HepG2 (cell line): ENCODE results near the gene AURKA. TPM values are rescaled to one million over a fixed set of nuclear protein-coding genes. Genes with fewer than 3 reads are reported as not detected.

Experiments used
- FOXO1 ChIP-seq: sonication (generic); formaldehyde crosslinking; IDR thresholded peaks from 2 replicates; pipeline ENCODE4 v1.4.0; 2020; ENCODE audit warnings: missing genetic modification reagents
- MEIS1 ChIP-seq: sonication (generic); formaldehyde crosslinking; IDR thresholded peaks from 2 replicates; pipeline ENCODE4 v1.9.0; 2021; ENCODE audit warnings: mild to moderate bottlenecking, missing genetic modification reagents, moderate library complexity, borderline replicate concordance
- MYC ChIP-seq: sonication (generic); formaldehyde crosslinking; IDR thresholded peaks from 2 replicates; pipeline ENCODE4 v1.9.0; 2021; ENCODE audit warnings: missing genetic modification reagents, borderline replicate concordance
- SPEN ChIP-seq: sonication (generic); formaldehyde crosslinking; IDR thresholded peaks from 2 replicates; pipeline ENCODE4 v1.5.1; 2020; ENCODE audit warnings: low read depth, mild to moderate bottlenecking, missing genetic modification reagents
- ZC3H4 ChIP-seq: sonication (generic); formaldehyde crosslinking; IDR thresholded peaks from 2 replicates; pipeline ENCODE4 v1.4.0; 2020; ENCODE audit warnings: missing genetic modification reagents, borderline replicate concordance
- ZNF350 ChIP-seq: sonication (generic); formaldehyde crosslinking; IDR thresholded peaks from 2 replicates; pipeline ENCODE4 v1.4.0; 2020; ENCODE audit warnings: mild to moderate bottlenecking, low read depth, missing genetic modification reagents, borderline replicate concordance
- ZNF746 ChIP-seq: sonication (generic); formaldehyde crosslinking; IDR thresholded peaks from 2 replicates; pipeline ENCODE4 v1.8.0; 2022; ENCODE audit warnings: mild to moderate bottlenecking, missing genetic modification reagents
- polyA plus RNA-seq, 8 experiments: library from polyadenylated mRNA; depleted of rRNA in 3 of 8; stranded (reverse) in 7 of 8; unstranded in 1 of 8; fragments of >200 nt; fragmentation: Illumina TruSeq in 4 of 8; extraction: Trizol in 4 of 8; gene quantifications; 2 replicates each; pipeline versions ENCODE4 v1.2.1 to v1.2.3, GENCODE V29; 2011 to 2016; ENCODE audit warnings: low read depth in 4 of 8, missing spikeins in 1 of 8, mixed read lengths in 1 of 8; ENCODE audit not compliant: insufficient read depth in 1 of 8
- total RNA-seq, 5 experiments: library from RNA; depleted of rRNA; stranded (reverse); fragments of >200 nt; fragmentation: Illumina TruSeq; extraction: Trizol; gene quantifications; 2 replicates each; pipeline ENCODE4 v1.2.3, GENCODE V29; 2016; ENCODE audit warnings: low read depth in 1 of 5
- TF ChIP-seq, protein P1 (sequence below): sonication (generic); formaldehyde crosslinking; IDR thresholded peaks from 2 replicates; pipeline ENCODE4 v1.5.0; 2020; ENCODE audit warnings: missing genetic modification reagents
- TF ChIP-seq, protein P2 (sequence below): IDR thresholded peaks from 2 replicates; pipeline ENCODE4 v1.6.1; 2016; ENCODE audit warnings: control low read depth
- TF ChIP-seq, protein P3 (sequence below): sonication (generic); formaldehyde crosslinking; IDR thresholded peaks from 2 replicates; pipeline ENCODE4 v1.9.0; 2021; ENCODE audit warnings: missing genetic modification reagents, borderline replicate concordance
- TF ChIP-seq, protein P4 (sequence below): sonication (generic); formaldehyde crosslinking; IDR thresholded peaks from 2 replicates; pipeline ENCODE4 v1.4.0; 2020; ENCODE audit warnings: missing genetic modification reagents; ENCODE audit errors: not compliant biosample characterization
- TF ChIP-seq, protein P5 (sequence below), 2 experiments: sonication (generic) in 1 of 2; formaldehyde crosslinking in 1 of 2; IDR thresholded peaks; 2 replicates each; pipeline versions ENCODE4 v1.5.1 to v1.6.1; 2011 to 2020; ENCODE audit warnings: borderline replicate concordance in 1 of 2, low read depth in 1 of 2, low read length in 1 of 2, mild to moderate bottlenecking in 1 of 2, missing genetic modification reagents in 1 of 2, moderate library complexity in 1 of 2
- TF ChIP-seq, protein P6 (sequence below): sonication (generic); formaldehyde crosslinking; IDR thresholded peaks from 2 replicates; pipeline ENCODE4 v1.8.0; 2022; ENCODE audit warnings: missing genetic modification reagents, low read depth, mild to moderate bottlenecking, borderline replicate concordance
- TF ChIP-seq, protein P7 (sequence below): sonication (generic); formaldehyde crosslinking; IDR thresholded peaks from 2 replicates; pipeline ENCODE4 v1.4.0; 2020; ENCODE audit warnings: mild to moderate bottlenecking, missing genetic modification reagents
- TF ChIP-seq, protein P8 (sequence below): sonication (generic); formaldehyde crosslinking; IDR thresholded peaks from 2 replicates; pipeline ENCODE4 v1.4.0; 2020; ENCODE audit warnings: missing genetic modification reagents, borderline replicate concordance

AURKA gene
- total and polyA plus RNA-seq, 2 of the 13 experiments (the other 11 are each of a cell fraction or from before 2014, with no cell fraction given): 96.4 to 224 TPM

DNA sequence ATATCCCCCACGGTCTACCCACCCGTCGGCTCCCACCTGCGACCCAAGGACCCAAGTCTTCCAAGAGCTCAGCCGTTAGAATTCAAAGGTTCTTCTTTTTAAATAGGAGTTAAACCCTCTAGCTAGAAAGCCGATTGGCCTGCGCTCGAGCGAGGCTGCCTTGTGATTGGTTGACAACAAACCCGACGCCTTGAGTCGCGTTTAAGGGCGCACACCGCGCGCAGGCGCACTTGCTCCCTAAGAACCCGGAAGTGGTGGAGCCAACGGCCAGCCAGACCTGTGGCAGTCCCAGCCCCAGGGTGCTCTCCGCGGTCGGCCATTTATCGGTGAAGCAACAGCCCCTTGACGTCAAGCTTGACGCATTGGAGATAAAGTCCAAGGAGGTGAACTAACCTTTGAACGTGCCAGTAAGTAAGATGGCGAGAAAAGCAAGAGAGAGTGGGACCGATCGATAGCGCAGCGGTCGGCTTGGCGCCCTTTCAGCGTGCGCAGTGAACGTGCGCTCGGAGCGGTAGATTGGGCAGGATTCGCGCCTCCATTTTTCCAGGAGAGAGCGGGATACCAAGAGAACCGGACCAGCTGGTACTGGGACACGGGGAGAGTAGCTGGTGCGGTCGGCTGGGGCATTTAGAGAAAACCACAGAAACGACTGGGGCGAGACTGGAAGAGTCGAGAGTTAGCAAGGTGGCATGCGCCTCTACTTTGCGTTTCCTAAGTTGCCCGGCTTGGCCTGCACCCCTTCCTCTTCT, at the start of gene AURKA, which contains the start of gene CSTF1 (continued):
- TF ChIP-seq, protein P1, sequence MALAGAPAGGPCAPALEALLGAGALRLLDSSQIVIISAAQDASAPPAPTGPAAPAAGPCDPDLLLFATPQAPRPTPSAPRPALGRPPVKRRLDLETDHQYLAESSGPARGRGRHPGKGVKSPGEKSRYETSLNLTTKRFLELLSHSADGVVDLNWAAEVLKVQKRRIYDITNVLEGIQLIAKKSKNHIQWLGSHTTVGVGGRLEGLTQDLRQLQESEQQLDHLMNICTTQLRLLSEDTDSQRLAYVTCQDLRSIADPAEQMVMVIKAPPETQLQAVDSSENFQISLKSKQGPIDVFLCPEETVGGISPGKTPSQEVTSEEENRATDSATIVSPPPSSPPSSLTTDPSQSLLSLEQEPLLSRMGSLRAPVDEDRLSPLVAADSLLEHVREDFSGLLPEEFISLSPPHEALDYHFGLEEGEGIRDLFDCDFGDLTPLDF (CRISPR knock-in tag): peak; percentile 99
- TF ChIP-seq, protein P2, sequence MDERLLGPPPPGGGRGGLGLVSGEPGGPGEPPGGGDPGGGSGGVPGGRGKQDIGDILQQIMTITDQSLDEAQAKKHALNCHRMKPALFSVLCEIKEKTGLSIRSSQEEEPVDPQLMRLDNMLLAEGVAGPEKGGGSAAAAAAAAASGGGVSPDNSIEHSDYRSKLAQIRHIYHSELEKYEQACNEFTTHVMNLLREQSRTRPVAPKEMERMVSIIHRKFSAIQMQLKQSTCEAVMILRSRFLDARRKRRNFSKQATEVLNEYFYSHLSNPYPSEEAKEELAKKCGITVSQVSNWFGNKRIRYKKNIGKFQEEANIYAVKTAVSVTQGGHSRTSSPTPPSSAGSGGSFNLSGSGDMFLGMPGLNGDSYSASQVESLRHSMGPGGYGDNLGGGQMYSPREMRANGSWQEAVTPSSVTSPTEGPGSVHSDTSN (CRISPR knock-in tag): peak; percentile 36; the same call in 1 of the 2 replicates
- TF ChIP-seq, protein P3, sequence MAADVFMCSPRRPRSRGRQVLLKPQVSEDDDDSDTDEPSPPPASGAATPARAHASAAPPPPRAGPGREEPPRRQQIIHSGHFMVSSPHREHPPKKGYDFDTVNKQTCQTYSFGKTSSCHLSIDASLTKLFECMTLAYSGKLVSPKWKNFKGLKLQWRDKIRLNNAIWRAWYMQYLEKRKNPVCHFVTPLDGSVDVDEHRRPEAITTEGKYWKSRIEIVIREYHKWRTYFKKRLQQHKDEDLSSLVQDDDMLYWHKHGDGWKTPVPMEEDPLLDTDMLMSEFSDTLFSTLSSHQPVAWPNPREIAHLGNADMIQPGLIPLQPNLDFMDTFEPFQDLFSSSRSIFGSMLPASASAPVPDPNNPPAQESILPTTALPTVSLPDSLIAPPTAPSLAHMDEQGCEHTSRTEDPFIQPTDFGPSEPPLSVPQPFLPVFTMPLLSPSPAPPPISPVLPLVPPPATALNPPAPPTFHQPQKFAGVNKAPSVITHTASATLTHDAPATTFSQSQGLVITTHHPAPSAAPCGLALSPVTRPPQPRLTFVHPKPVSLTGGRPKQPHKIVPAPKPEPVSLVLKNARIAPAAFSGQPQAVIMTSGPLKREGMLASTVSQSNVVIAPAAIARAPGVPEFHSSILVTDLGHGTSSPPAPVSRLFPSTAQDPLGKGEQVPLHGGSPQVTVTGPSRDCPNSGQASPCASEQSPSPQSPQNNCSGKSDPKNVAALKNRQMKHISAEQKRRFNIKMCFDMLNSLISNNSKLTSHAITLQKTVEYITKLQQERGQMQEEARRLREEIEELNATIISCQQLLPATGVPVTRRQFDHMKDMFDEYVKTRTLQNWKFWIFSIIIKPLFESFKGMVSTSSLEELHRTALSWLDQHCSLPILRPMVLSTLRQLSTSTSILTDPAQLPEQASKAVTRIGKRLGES: peak; percentile 77; the same call in 1 of the 2 replicates
- peak; percentile 99 for TF ChIP-seq SPEN (CRISPR knock-in tag)
- TF ChIP-seq ZNF350: peak; percentile 100
- TF ChIP-seq MEIS1 (CRISPR knock-in tag): peak; percentile 78
- TF ChIP-seq, protein P4, sequence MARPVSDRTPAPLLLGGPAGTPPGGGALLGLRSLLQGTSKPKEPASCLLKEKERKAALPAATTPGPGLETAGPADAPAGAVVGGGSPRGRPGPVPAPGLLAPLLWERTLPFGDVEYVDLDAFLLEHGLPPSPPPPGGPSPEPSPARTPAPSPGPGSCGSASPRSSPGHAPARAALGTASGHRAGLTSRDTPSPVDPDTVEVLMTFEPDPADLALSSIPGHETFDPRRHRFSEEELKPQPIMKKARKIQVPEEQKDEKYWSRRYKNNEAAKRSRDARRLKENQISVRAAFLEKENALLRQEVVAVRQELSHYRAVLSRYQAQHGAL (CRISPR knock-in tag): peak; percentile 91
- peak; percentile 96 for TF ChIP-seq FOXO1 (CRISPR knock-in tag)
- TF ChIP-seq, protein P5, sequence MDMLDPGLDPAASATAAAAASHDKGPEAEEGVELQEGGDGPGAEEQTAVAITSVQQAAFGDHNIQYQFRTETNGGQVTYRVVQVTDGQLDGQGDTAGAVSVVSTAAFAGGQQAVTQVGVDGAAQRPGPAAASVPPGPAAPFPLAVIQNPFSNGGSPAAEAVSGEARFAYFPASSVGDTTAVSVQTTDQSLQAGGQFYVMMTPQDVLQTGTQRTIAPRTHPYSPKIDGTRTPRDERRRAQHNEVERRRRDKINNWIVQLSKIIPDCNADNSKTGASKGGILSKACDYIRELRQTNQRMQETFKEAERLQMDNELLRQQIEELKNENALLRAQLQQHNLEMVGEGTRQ (IDR thresholded peaks at IDR 0.05; ENCODE audit: low read depth, low read length): no peak
- TF ChIP-seq, protein P5 (CRISPR knock-in tag; IDR thresholded peaks at IDR 0.05; ENCODE audit: borderline replicate concordance): no peak; the same call in 1 of the 2 replicates
- TF ChIP-seq, protein P6, sequence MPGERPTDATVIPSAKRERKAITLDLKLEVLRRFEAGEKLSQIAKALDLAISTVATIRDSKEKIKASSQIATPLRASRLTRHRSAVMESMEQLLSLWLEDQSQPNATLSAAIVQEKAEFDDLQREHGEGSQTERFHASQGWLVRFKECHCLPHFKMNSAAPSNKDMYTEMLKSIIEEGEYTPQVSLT (CRISPR knock-in tag): no peak
- TF ChIP-seq, protein P7, sequence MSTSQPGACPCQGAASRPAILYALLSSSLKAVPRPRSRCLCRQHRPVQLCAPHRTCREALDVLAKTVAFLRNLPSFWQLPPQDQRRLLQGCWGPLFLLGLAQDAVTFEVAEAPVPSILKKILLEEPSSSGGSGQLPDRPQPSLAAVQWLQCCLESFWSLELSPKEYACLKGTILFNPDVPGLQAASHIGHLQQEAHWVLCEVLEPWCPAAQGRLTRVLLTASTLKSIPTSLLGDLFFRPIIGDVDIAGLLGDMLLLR (CRISPR knock-in tag): peak; percentile 79
- peak; percentile 90; the same call in 1 of the 2 replicates for TF ChIP-seq ZC3H4 (CRISPR knock-in tag)
- peak; percentile 87 for TF ChIP-seq ZNF746 (CRISPR knock-in tag)
- TF ChIP-seq, protein P8, sequence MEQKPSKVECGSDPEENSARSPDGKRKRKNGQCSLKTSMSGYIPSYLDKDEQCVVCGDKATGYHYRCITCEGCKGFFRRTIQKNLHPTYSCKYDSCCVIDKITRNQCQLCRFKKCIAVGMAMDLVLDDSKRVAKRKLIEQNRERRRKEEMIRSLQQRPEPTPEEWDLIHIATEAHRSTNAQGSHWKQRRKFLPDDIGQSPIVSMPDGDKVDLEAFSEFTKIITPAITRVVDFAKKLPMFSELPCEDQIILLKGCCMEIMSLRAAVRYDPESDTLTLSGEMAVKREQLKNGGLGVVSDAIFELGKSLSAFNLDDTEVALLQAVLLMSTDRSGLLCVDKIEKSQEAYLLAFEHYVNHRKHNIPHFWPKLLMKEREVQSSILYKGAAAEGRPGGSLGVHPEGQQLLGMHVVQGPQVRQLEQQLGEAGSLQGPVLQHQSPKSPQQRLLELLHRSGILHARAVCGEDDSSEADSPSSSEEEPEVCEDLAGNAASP: peak; percentile 88
- peak; percentile 100 for TF ChIP-seq MYC (CRISPR knock-in tag)
